SK-N-SH (cell line): ENCODE results near the gene TNFRSF1A. TPM values are rescaled to one million over a fixed set of nuclear protein-coding genes. Genes with fewer than 3 reads are reported as not detected.
"Not testable (repeated sequence)": the region's sequence is repeated elsewhere in the genome, so short reads cannot be mapped to it uniquely, and the experiment has no call there.

ENCODE experiments used
- CTCF ChIA-PET: fragments of 300-600, 350-600 bp; formaldehyde crosslinking; extraction: SDS; loops from one replicate; lab custom pipeline; 2021; lab: Yijun Ruan, JAX
- POLR2A ChIA-PET: fragments of 350-600 bp; sonication (Branson Sonifier 250); formaldehyde crosslinking; extraction: SDS; loops from one replicate; lab custom pipeline; 2020; ENCODE audit warnings: antibody characterized with exemption, inconsistent platforms; lab: Yijun Ruan, JAX
- DNase-seq: peaks from one replicate; pipeline ENCODE4 v3.0.0; 2012
- H2AFZ ChIP-seq: fragments of 200-600 bp; sonication (generic); 2 replicates; pipeline ENCODE4 v1.8.1; 2016; ENCODE audit warnings: antibody characterized with exemption, mild to moderate bottlenecking, low read depth
- H3F3A ChIP-seq: fragments of 200-600 bp; sonication (generic); replicated peaks from 2 replicates; pipeline ENCODE3; 2016; ENCODE audit warnings: antibody characterized with exemption, mild to moderate bottlenecking; ENCODE audit not compliant: insufficient read depth
- H3K27ac ChIP-seq, 2 experiments: fragments of 200-500 bp in 1 of 2; fragments of 200-600 bp in 1 of 2; sonication (Bioruptor generic) in 1 of 2; sonication (generic), shearing (Covaris generic) in 1 of 2; 2 replicates each; pipeline versions ENCODE4 v1.5.1 to v1.6.1; 2014 to 2016; ENCODE audit warnings: low read depth in 2 of 2, inconsistent platforms in 1 of 2, low read length in 1 of 2, mild to moderate bottlenecking in 1 of 2, mixed read lengths in 1 of 2
- H3K27me3 ChIP-seq: fragments of 200-600 bp; sonication (generic), shearing (Covaris generic); 2 replicates; pipeline ENCODE4 v1.6.1; 2016; ENCODE audit warnings: mixed run types; ENCODE audit not compliant: insufficient read depth
- H3K36me3 ChIP-seq, 2 experiments: fragments of 200-500 bp in 1 of 2; fragments of 200-600 bp in 1 of 2; sonication (Bioruptor generic) in 1 of 2; sonication (generic) in 1 of 2; replicated peaks in 1 of 2; 2 replicates each; pipeline versions ENCODE3 to v1.5.1; 2014 to 2016; ENCODE audit warnings: low read length in 1 of 2, mild to moderate bottlenecking in 1 of 2; ENCODE audit not compliant: insufficient read depth in 2 of 2, control insufficient read depth in 1 of 2
- H3K4me1 ChIP-seq, 2 experiments: fragments of 200-500 bp in 1 of 2; fragments of 200-600 bp in 1 of 2; sonication (Bioruptor generic) in 1 of 2; sonication (generic), shearing (Covaris generic) in 1 of 2; 2 replicates each; pipeline versions ENCODE4 v1.5.1 to v1.6.1; 2014 to 2016; ENCODE audit warnings: low read depth in 1 of 2, low read length in 1 of 2, mixed run types in 1 of 2; ENCODE audit not compliant: insufficient read depth in 2 of 2, control insufficient read depth in 1 of 2
- H3K4me2 ChIP-seq: fragments of 200-600 bp; sonication (generic), shearing (Covaris generic); 2 replicates; pipeline ENCODE4 v1.6.1; 2017; ENCODE audit warnings: mixed run types
- H3K4me3 ChIP-seq, 2 experiments: fragments of 200-500 bp in 1 of 2; fragments of 200-600 bp in 1 of 2; sonication (Bioruptor generic) in 1 of 2; sonication (generic), shearing (Covaris generic) in 1 of 2; 2 replicates each; pipeline versions ENCODE4 v1.5.1 to v1.8.1; 2014 to 2016; ENCODE audit warnings: low read depth in 2 of 2, inconsistent platforms in 1 of 2, low read length in 1 of 2, mild to moderate bottlenecking in 1 of 2, mixed read lengths in 1 of 2, moderate library complexity in 1 of 2
- H3K79me2 ChIP-seq: fragments of 200-600 bp; sonication (generic); 2 replicates; pipeline ENCODE4 v1.8.1; 2017; ENCODE audit warnings: mild to moderate bottlenecking; ENCODE audit not compliant: insufficient read depth
- H3K9ac ChIP-seq: fragments of 200-600 bp; sonication (generic); 2 replicates; pipeline ENCODE4 v1.6.1; 2017; ENCODE audit warnings: mixed run types
- H3K9me2 ChIP-seq: fragments of 200-600 bp; sonication (generic); 2 replicates; pipeline ENCODE4 v1.6.1; 2017; ENCODE audit warnings: mixed run types
- H3K9me3 ChIP-seq: fragments of 200-600 bp; sonication (generic); 2 replicates; pipeline ENCODE4 v1.6.1; 2017; ENCODE audit warnings: mixed run types, mild to moderate bottlenecking, moderate library complexity
- H4K20me1 ChIP-seq: fragments of 200-600 bp; sonication (generic); 2 replicates; pipeline ENCODE4 v1.6.1; 2017; ENCODE audit warnings: mild to moderate bottlenecking, mixed run types; ENCODE audit not compliant: insufficient read depth
- CHD2 ChIP-seq: fragments of 150-350 bp; IDR thresholded peaks from 2 replicates; pipeline ENCODE4 v1.6.1; 2018; ENCODE audit warnings: low read length; ENCODE audit not compliant: partially characterized antibody
- EZH2phosphoT487 ChIP-seq: fragments of 200-600 bp; sonication (generic); IDR thresholded peaks from 2 replicates; pipeline ENCODE4 v1.6.1; 2017; ENCODE audit warnings: low read depth, mixed run types, mild to moderate bottlenecking, antibody characterized with exemption, moderate library complexity, borderline replicate concordance
- FOXJ3 ChIP-seq: sonication (generic); formaldehyde crosslinking; IDR thresholded peaks from 2 replicates; pipeline ENCODE4 v1.5.1; 2020; ENCODE audit warnings: mild to moderate bottlenecking, missing genetic modification reagents
- GATA2 ChIP-seq: sonication (generic); formaldehyde crosslinking; IDR thresholded peaks from 2 replicates; pipeline ENCODE4 v1.5.0; 2020; ENCODE audit warnings: mild to moderate bottlenecking, missing genetic modification reagents
- MXI1 ChIP-seq: IDR thresholded peaks from 2 replicates; pipeline ENCODE4 v1.6.1; 2012; ENCODE audit warnings: mild to moderate bottlenecking, low read depth, low read length, improper control_type of control experiment
- NFIC ChIP-seq: IDR thresholded peaks from 2 replicates; pipeline ENCODE4 v1.4.0; 2012; ENCODE audit warnings: borderline replicate concordance
- RCOR1 ChIP-seq: fragments of 150-350 bp; IDR thresholded peaks from 2 replicates; pipeline ENCODE4 v1.6.1; 2017; ENCODE audit warnings: antibody characterized with exemption, low read length
- RXRA ChIP-seq: IDR thresholded peaks from 2 replicates; pipeline ENCODE4 v1.4.0; 2012; ENCODE audit warnings: low read depth, mild to moderate bottlenecking, borderline replicate concordance
- TAF1 ChIP-seq: IDR thresholded peaks from 2 replicates; pipeline ENCODE4 v1.6.1; 2012; ENCODE audit warnings: low read depth, mild to moderate bottlenecking, low read length, moderate library complexity, borderline replicate concordance
- TEAD4 ChIP-seq: IDR thresholded peaks from 2 replicates; pipeline ENCODE4 v1.4.0; 2012; ENCODE audit warnings: mild to moderate bottlenecking, borderline replicate concordance; ENCODE audit not compliant: insufficient read depth
- YY1 ChIP-seq: IDR thresholded peaks from 2 replicates; pipeline ENCODE4 v1.4.0; 2012; ENCODE audit warnings: low read depth, mild to moderate bottlenecking
- WGBS: methylation state at CpG from one replicate; pipeline ENCODE4 v1.1.6; 2017; ENCODE audit warnings: low lambda C conversion rate; 5-methylcytosine and 5-hydroxymethylcytosine counted together
- polyA plus RNA-seq, 3 experiments: library from polyadenylated mRNA; depleted of rRNA; stranded (reverse); fragments of >200 nt; gene quantifications; 2 replicates each; pipeline ENCODE4 v1.2.3, GENCODE V29; 2012
- TF ChIP-seq, protein P1 (sequence below): fragments of 150-350 bp; IDR thresholded peaks from 2 replicates; pipeline ENCODE4 v1.6.1; 2016; ENCODE audit warnings: mild to moderate bottlenecking, low read depth, low read length

TNFRSF1A gene
- polyA plus RNA-seq, 1 of the 3 experiments (the other 2 are of a cell fraction): 92.9 TPM

DNA sequence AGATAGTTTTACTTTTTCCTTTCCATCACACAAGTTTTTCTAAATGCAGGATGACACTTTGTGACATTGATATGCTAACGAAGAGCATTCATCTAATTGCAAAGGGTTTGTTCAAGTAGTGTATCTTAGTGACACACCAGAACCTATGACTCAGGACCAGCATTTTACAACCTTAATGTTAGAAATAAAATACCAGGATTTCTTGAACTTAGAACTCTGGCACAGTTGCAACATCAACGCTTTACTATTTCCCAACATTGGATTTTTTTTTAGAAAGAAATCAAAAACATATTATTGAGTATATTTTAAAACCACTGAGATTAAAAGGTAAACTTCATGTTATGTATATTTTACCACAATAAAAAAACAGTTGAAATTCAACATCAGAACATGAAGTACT is 49.3 kb downstream of the TNFRSF1A start:
- H4K20me1 ChIP-seq: no peaks in the 10 kb centered on the region
- H3F3A ChIP-seq: peaks cover 4% of the 10 kb centered on the region
- no peak overlapping the region for H3K9ac ChIP-seq
- WGBS: 55% methylated on average over 2 of the region's 2 CpGs
- no peaks in the 10 kb centered on the region for H3K9me3 ChIP-seq
- H2AFZ ChIP-seq: no peak overlapping the region
- no peaks in the 10 kb centered on the region for H3K9me2 ChIP-seq
- no peak overlapping the region for H3K4me3 ChIP-seq
- TF ChIP-seq RXRA (no peak), EZH2phosphoT487 (no peak), GATA2 (CRISPR knock-in tag) (no peak), TAF1 (no peak), FOXJ3 (no peak), TEAD4 (no peak), NFIC (no peak), CHD2 (no peak), YY1 (no peak), MXI1 (no peak), RCOR1 (no peak)
- TF ChIP-seq, protein P1, sequence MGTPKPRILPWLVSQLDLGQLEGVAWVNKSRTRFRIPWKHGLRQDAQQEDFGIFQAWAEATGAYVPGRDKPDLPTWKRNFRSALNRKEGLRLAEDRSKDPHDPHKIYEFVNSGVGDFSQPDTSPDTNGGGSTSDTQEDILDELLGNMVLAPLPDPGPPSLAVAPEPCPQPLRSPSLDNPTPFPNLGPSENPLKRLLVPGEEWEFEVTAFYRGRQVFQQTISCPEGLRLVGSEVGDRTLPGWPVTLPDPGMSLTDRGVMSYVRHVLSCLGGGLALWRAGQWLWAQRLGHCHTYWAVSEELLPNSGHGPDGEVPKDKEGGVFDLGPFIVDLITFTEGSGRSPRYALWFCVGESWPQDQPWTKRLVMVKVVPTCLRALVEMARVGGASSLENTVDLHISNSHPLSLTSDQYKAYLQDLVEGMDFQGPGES: no peak
- no peaks in the 10 kb centered on the region for H3K36me3 ChIP-seq
- no peaks in the 10 kb centered on the region for H3K27me3 ChIP-seq
- ChIA-PET POLR2A (no interaction called here), CTCF (no interaction called here)
- H3K4me1 ChIP-seq: peaks cover 0 to 3% of the 10 kb centered on the region in 2 experiments; a peak in 1 of 4 replicates
- H3K79me2 ChIP-seq: no peaks in the 10 kb centered on the region
- no peak overlapping the region for H3K4me2 ChIP-seq
- H3K27ac ChIP-seq: peak overlapping the region in 1 of 2 experiments; percentile 5; a peak in 1 of 4 replicates
- DNase-seq: no peak

DNA sequence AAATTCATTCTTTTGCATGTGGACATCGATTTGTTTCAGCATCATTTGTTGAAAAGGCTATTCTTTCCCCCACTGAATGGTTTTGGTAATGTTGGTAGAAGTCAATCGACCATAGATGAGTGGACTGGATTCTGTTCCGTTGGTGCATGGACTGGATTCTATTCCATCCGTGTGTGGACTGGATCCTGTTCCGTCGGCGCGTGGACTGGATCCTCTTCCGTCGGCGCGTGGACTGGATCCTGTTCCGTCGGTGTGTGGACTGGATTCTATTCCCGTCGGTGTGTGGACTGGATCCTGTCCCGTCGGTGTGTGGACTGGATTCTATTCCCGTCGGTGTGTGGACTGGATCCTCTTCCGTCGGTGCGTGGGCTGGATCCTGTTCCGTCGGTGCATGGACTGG is 52.0 kb downstream of the TNFRSF1A start:
- H3K27me3 ChIP-seq, H3K9ac ChIP-seq, H3K4me2 ChIP-seq, H3K27ac ChIP-seq, H3K36me3 ChIP-seq, H3K79me2 ChIP-seq, H4K20me1 ChIP-seq, DNase-seq, H2AFZ ChIP-seq, CTCF ChIA-PET, H3K4me3 ChIP-seq, POLR2A ChIA-PET, H3K9me2 ChIP-seq, H3K9me3 ChIP-seq: not testable (repeated sequence)
- Histone ChIP-seq H3F3A (peaks cover 23% of the 10 kb centered on the region), H3K4me1 (peaks cover 0 to 19% of the 10 kb centered on the region in 2 experiments)
- 80% methylated on average over 12 of the region's 25 CpGs for WGBS

DNA sequence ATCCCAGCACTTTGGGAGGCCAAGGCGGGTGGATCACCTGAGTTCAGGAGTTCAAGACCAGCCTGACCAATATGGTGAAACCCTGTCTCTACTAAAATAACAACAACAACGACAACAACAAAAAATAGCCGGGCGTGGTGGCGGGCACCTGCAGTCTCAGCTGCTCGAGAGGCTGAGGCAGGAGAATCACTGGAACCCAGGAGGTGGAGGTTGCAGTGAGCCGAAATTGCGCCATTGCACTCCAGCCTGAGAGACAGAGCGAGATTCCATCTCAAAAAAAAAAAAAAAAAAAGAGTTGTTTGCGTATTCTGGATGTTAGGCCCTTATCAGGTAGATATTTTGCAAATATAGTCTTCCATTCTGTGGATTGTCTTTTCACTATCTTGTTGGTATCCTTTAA is 52.8 kb downstream of the TNFRSF1A start:
- H3K9me3 ChIP-seq, DNase-seq, H3K9me2 ChIP-seq, H4K20me1 ChIP-seq, H3K27me3 ChIP-seq, H3K9ac ChIP-seq, H3K79me2 ChIP-seq, H3K36me3 ChIP-seq, H3K4me3 ChIP-seq, POLR2A ChIA-PET, H2AFZ ChIP-seq, H3K4me2 ChIP-seq: not testable (repeated sequence)
- 93% methylated on average over 10 of the region's 10 CpGs for WGBS
- CTCF ChIA-PET: interaction anchor here (1.5 to 3.2 kb wide), 3 partner anchors 10 to 176 kb away, joined by 3 to 15 read pairs (median 6); no protein-coding TSS in a partner anchor
- Histone ChIP-seq H3K27ac (peak overlapping the region in 1 of 2 experiments; percentile 31; a peak in 1 of 4 replicates), H3F3A (peaks cover 23% of the 10 kb centered on the region), H3K4me1 (peaks cover 3 to 19% of the 10 kb centered on the region in 2 experiments)
